Measurements from ENCODE around the gene NDRG3.
"Not testable (repeated sequence)": the region's sequence is repeated elsewhere in the genome, so short reads cannot be mapped to it uniquely, and the experiment has no call there.

Gene NDRG3

GRCh38 chr20:36742558-36742957 lies 3.3 kb downstream of the NDRG3 start:
- H3K9me3 Mint-ChIP-seq: no peaks in the 10 kb centered on the region
- no peak overlapping the region for H3K4me3 Mint-ChIP-seq

GRCh38 chr20:36741072-36741471 lies 4.8 kb downstream of the NDRG3 start:
- DNase-seq: no peak
- H3K4me3 Mint-ChIP-seq: no peak overlapping the region
- H3K9me3 Mint-ChIP-seq: no peaks in the 10 kb centered on the region
- H3K4me1 Mint-ChIP-seq: peaks cover 18% of the 10 kb centered on the region
- H3K27ac Mint-ChIP-seq: no peak overlapping the region
- ATAC-seq: no peak
- H3K27me3 Mint-ChIP-seq: no peaks in the 10 kb centered on the region
- no peaks in the 10 kb centered on the region for H3K36me3 Mint-ChIP-seq (ENCODE audit: low read depth)

More at GRCh38 chr20:36742558-36742957, 3.3 kb downstream of the NDRG3 start:
- no peaks in the 10 kb centered on the region for H3K27me3 Mint-ChIP-seq
- H3K36me3 Mint-ChIP-seq (ENCODE audit: low read depth): no peaks in the 10 kb centered on the region
- H3K4me1 Mint-ChIP-seq: peaks cover 21% of the 10 kb centered on the region
- DNase-seq (no peak), ATAC-seq (no peak)
- no peak overlapping the region for H3K27ac Mint-ChIP-seq

GRCh38 chr20:36737183-36737499 lies 8.7 kb downstream of the NDRG3 start:
- no peaks in the 10 kb centered on the region for H3K27me3 Mint-ChIP-seq
- no peaks in the 10 kb centered on the region for H3K36me3 Mint-ChIP-seq (ENCODE audit: low read depth)
- ATAC-seq (no peak), DNase-seq (no peak)
- no peak overlapping the region for H3K4me3 Mint-ChIP-seq
- no peak overlapping the region for H3K27ac Mint-ChIP-seq
- H3K4me1 Mint-ChIP-seq: peaks cover 29% of the 10 kb centered on the region
- no peaks in the 10 kb centered on the region for H3K9me3 Mint-ChIP-seq

- Mint-ChIP-seq H3K9me3 (no peaks in the 10 kb centered on the region), H3K4me1 (peaks cover 29% of the 10 kb centered on the region), H3K27ac (no peak overlapping the region), H3K4me3 (no peak overlapping the region), H3K36me3 (ENCODE audit: low read depth) (no peaks in the 10 kb centered on the region), H3K27me3 (no peaks in the 10 kb centered on the region)
- no peak for ATAC-seq
- no peak for DNase-seq
Observed at GRCh38 chr20:36736451-36737182, 9.3 kb downstream of the NDRG3 start.

- no peak overlapping the region for H3K4me3 Mint-ChIP-seq
- no peaks in the 10 kb centered on the region for H3K27me3 Mint-ChIP-seq
Observed at GRCh38 chr20:36732456-36732855, 13.4 kb downstream of the NDRG3 start.

GRCh38 chr20:36728986-36729385 lies 16.9 kb downstream of the NDRG3 start:
- H3K27ac Mint-ChIP-seq: no peak overlapping the region
- H3K36me3 Mint-ChIP-seq (ENCODE audit: low read depth): peaks cover 2% of the 10 kb centered on the region
- H3K4me1 Mint-ChIP-seq: peaks cover 26% of the 10 kb centered on the region
- no peaks in the 10 kb centered on the region for H3K9me3 Mint-ChIP-seq
- H3K4me3 Mint-ChIP-seq: no peak overlapping the region
- DNase-seq (no peak), ATAC-seq (peak; percentile 87)
- no peaks in the 10 kb centered on the region for H3K27me3 Mint-ChIP-seq

More at GRCh38 chr20:36732456-36732855, 13.4 kb downstream of the NDRG3 start:
- Mint-ChIP-seq H3K36me3 (ENCODE audit: low read depth) (peaks cover 2% of the 10 kb centered on the region), H3K4me1 (peaks cover 38% of the 10 kb centered on the region), H3K9me3 (no peaks in the 10 kb centered on the region), H3K27ac (no peak overlapping the region)
- no peak for ATAC-seq
- DNase-seq: no peak

- no peak overlapping the region for H3K4me3 Mint-ChIP-seq
- DNase-seq (no peak), ATAC-seq (no peak)
- H3K9me3 Mint-ChIP-seq: no peaks in the 10 kb centered on the region
- peaks cover 2% of the 10 kb centered on the region for H3K36me3 Mint-ChIP-seq (ENCODE audit: low read depth)
- H3K27me3 Mint-ChIP-seq: no peaks in the 10 kb centered on the region
- H3K27ac Mint-ChIP-seq: no peak overlapping the region
- peaks cover 8% of the 10 kb centered on the region for H3K4me1 Mint-ChIP-seq
Observed at GRCh38 chr20:36726168-36726567, 19.7 kb downstream of the NDRG3 start.

GRCh38 chr20:36720510-36720909 lies 25.4 kb downstream of the NDRG3 start:
- Mint-ChIP-seq H3K9me3 (no peaks in the 10 kb centered on the region), H3K4me1 (peaks cover 10% of the 10 kb centered on the region), H3K4me3 (no peak overlapping the region), H3K27ac (peak overlapping the region; percentile 66), H3K27me3 (no peaks in the 10 kb centered on the region), H3K36me3 (ENCODE audit: low read depth) (peaks cover 3% of the 10 kb centered on the region)
- DNase-seq (no peak), ATAC-seq (peak; percentile 91)

- Mint-ChIP-seq H3K9me3 (no peaks in the 10 kb centered on the region), H3K4me1 (peaks cover 10% of the 10 kb centered on the region), H3K27ac (no peak overlapping the region), H3K4me3 (no peak overlapping the region), H3K36me3 (ENCODE audit: low read depth) (peaks cover 3% of the 10 kb centered on the region), H3K27me3 (no peaks in the 10 kb centered on the region)
- ATAC-seq (no peak), DNase-seq (no peak)
Observed at GRCh38 chr20:36717657-36718056, 28.2 kb downstream of the NDRG3 start.

- no peak overlapping the region for H3K4me3 Mint-ChIP-seq
- H3K27ac Mint-ChIP-seq: no peak overlapping the region
Observed at GRCh38 chr20:36717021-36717420, 28.9 kb downstream of the NDRG3 start.

GRCh38 chr20:36712775-36713174 lies 33.1 kb downstream of the NDRG3 start:
- no peaks in the 10 kb centered on the region for H3K27me3 Mint-ChIP-seq

More at GRCh38 chr20:36717021-36717420, 28.9 kb downstream of the NDRG3 start:
- no peak for ATAC-seq
- Mint-ChIP-seq H3K9me3 (no peaks in the 10 kb centered on the region), H3K36me3 (ENCODE audit: low read depth) (peaks cover 3% of the 10 kb centered on the region), H3K27me3 (no peaks in the 10 kb centered on the region), H3K4me1 (peaks cover 10% of the 10 kb centered on the region)
- DNase-seq: no peak

GRCh38 chr20:36709126-36709525 lies 36.8 kb downstream of the NDRG3 start:
- ATAC-seq (no peak), DNase-seq (no peak)
- Mint-ChIP-seq H3K27ac (no peak overlapping the region), H3K4me1 (no peaks in the 10 kb centered on the region), H3K36me3 (ENCODE audit: low read depth) (no peaks in the 10 kb centered on the region), H3K27me3 (no peaks in the 10 kb centered on the region), H3K4me3 (no peak overlapping the region), H3K9me3 (no peaks in the 10 kb centered on the region)

More at GRCh38 chr20:36712775-36713174, 33.1 kb downstream of the NDRG3 start:
- no peak overlapping the region for H3K4me3 Mint-ChIP-seq
- H3K36me3 Mint-ChIP-seq (ENCODE audit: low read depth): no peaks in the 10 kb centered on the region
- DNase-seq (no peak), ATAC-seq (no peak)
- no peaks in the 10 kb centered on the region for H3K9me3 Mint-ChIP-seq
- H3K27ac Mint-ChIP-seq: no peak overlapping the region
- no peaks in the 10 kb centered on the region for H3K4me1 Mint-ChIP-seq

- H3K4me1 Mint-ChIP-seq: no peaks in the 10 kb centered on the region
- H3K27me3 Mint-ChIP-seq: no peaks in the 10 kb centered on the region
- H3K4me3 Mint-ChIP-seq: no peak overlapping the region
- H3K9me3 Mint-ChIP-seq: no peaks in the 10 kb centered on the region
- no peak overlapping the region for H3K27ac Mint-ChIP-seq
- no peak for DNase-seq
- no peak for ATAC-seq
- no peaks in the 10 kb centered on the region for H3K36me3 Mint-ChIP-seq (ENCODE audit: low read depth)
Observed at GRCh38 chr20:36703530-36703929, 42.4 kb downstream of the NDRG3 start.

GRCh38 chr20:36700438-36700837 lies 45.5 kb downstream of the NDRG3 start:
- no peak for DNase-seq
- H3K9me3 Mint-ChIP-seq: no peaks in the 10 kb centered on the region
- ATAC-seq: no peak
- H3K27me3 Mint-ChIP-seq: no peaks in the 10 kb centered on the region
- peaks cover 4% of the 10 kb centered on the region for H3K36me3 Mint-ChIP-seq (ENCODE audit: low read depth)
- H3K4me3 Mint-ChIP-seq: no peak overlapping the region
- no peaks in the 10 kb centered on the region for H3K4me1 Mint-ChIP-seq
- H3K27ac Mint-ChIP-seq: no peak overlapping the region

GRCh38 chr20:36695467-36695866 lies 50.4 kb downstream of the NDRG3 start:
- not testable (repeated sequence) for H3K27me3 Mint-ChIP-seq; H3K4me1 Mint-ChIP-seq; H3K27ac Mint-ChIP-seq; H3K36me3 Mint-ChIP-seq (ENCODE audit: low read depth); H3K9me3 Mint-ChIP-seq; DNase-seq; H3K4me3 Mint-ChIP-seq; ATAC-seq

- Mint-ChIP-seq H3K9me3 (no peaks in the 10 kb centered on the region), H3K4me3 (no peak overlapping the region), H3K27me3 (no peaks in the 10 kb centered on the region), H3K27ac (no peak overlapping the region), H3K36me3 (ENCODE audit: low read depth) (no peaks in the 10 kb centered on the region), H3K4me1 (no peaks in the 10 kb centered on the region)
- no peak for ATAC-seq
- DNase-seq: no peak
Observed at GRCh38 chr20:36688630-36689029, 57.3 kb downstream of the NDRG3 start.

All from activated naive CD8-positive, alpha-beta T cell treated with anti-CD3 and anti-CD28 coated beads, Interleukin-2, amount 50 U/mL, for 24 hours (primary cell).